Testis (tissue), 3 donors: ENCODE measurements around the gene CNTN4. TPM values are rescaled to one million over a fixed set of nuclear protein-coding genes. Genes with fewer than 3 reads are reported as not detected.
"Not testable (repeated sequence)": the region's sequence is repeated elsewhere in the genome, so short reads cannot be mapped to it uniquely, and the experiment has no call there.

Experiments used
- DNase-seq: peaks from one replicate; pipeline ENCODE4 v3.0.0-alpha.2; 2019
- H3K27ac ChIP-seq, 2 donors: fragments of 200-600 bp; sonication (generic); one replicate each; pipeline ENCODE4 v1.5.1; 2019
- H3K27me3 ChIP-seq: fragments of 200-600 bp; sonication (generic); one replicate; pipeline ENCODE4 v1.5.1; 2019
- H3K36me3 ChIP-seq: fragments of 200-600 bp; sonication (generic); one replicate; pipeline ENCODE4 v1.5.1; 2017; ENCODE audit warnings: low read depth; ENCODE audit errors: missing control alignments
- H3K4me1 ChIP-seq: fragments of 200-600 bp; sonication (generic); one replicate; pipeline ENCODE4 v1.5.1; 2019
- H3K4me3 ChIP-seq, 2 donors: fragments of 200-600 bp; sonication (generic); one replicate each; pipeline ENCODE4 v1.5.1; 2017 to 2019
- H3K9me3 ChIP-seq: fragments of 200-600 bp; sonication (generic); one replicate; pipeline ENCODE4 v1.5.1; 2017
- POLR2A ChIP-seq: fragments of 450-650 bp; IDR thresholded peaks from one replicate; pipeline ENCODE4 v1.6.1; 2017; ENCODE audit warnings: antibody characterized with exemption, mild to moderate bottlenecking, moderate library complexity
- WGBS, 2 donors: methylation state at CpG; one replicate each; pipeline ENCODE4 v1.1.5; 2018; 5-methylcytosine and 5-hydroxymethylcytosine counted together
- intact Hi-C: fragments of 100-400 bp; cut with DNase I; formaldehyde crosslinking; loops from one replicate; pipeline ENCODE4 v1.15.1; 2023; ENCODE audit warnings: low total_unique reads
- polyA plus RNA-seq: library from polyadenylated mRNA; stranded (reverse); fragments of 350-450 nt; fragmentation: Illumina TruSeq; extraction: RNeasy Lipid Tissue Mini Kit (QIAGEN cat#74804); gene quantifications from one replicate; pipeline ENCODE4 v1.2.3, GENCODE V29; 2014; ENCODE audit warnings: low read depth, low replicate concordance; ENCODE audit not compliant: insufficient read depth
- total RNA-seq, 2 donors: library from RNA; depleted of rRNA; stranded (reverse); fragments of >200 nt; gene quantifications; one replicate each; pipeline ENCODE4 v1.2.3, GENCODE V29; 2016
- TF ChIP-seq, protein P1 (sequence below), 3 experiments: fragments of 450-650 bp in 2 of 3; fragments of 200-600 bp in 1 of 3; sonication (generic) in 1 of 3; IDR thresholded peaks; one replicate each; pipeline ENCODE4 v1.5.1; 2016 to 2019; ENCODE audit warnings: antibody characterized with exemption in 3 of 3, mild to moderate bottlenecking in 2 of 3, moderate library complexity in 1 of 3

Gene CNTN4
- total and polyA plus RNA-seq, 3 donors from 2014 or later, result 10.4 to 37.7 (median 19.6) TPM

DNA sequence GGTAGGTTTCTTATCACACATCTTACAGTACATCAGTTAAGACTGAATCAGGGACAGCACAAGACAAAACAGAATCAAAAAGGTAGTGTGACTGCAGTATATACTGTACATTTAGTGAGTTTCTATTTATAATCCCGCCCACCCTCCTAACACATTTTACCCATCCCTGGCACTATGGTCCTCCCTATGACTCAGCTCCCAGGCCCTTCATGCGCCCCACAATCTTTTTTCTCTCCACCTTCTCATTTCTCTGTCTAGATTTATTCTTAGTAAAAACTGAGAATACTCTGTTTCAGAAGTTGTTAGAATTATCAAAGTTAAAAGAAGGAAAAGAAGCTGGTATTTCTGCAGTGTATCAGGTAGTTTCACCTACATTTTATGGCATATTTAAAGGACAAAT, 427.3 kb downstream of the CNTN4 start:
- WGBS, 2 donors, result 87 to 94% methylated on average over 2 of the region's 2 CpGs
- no peak for DNase-seq
- TF ChIP-seq, protein P1, sequence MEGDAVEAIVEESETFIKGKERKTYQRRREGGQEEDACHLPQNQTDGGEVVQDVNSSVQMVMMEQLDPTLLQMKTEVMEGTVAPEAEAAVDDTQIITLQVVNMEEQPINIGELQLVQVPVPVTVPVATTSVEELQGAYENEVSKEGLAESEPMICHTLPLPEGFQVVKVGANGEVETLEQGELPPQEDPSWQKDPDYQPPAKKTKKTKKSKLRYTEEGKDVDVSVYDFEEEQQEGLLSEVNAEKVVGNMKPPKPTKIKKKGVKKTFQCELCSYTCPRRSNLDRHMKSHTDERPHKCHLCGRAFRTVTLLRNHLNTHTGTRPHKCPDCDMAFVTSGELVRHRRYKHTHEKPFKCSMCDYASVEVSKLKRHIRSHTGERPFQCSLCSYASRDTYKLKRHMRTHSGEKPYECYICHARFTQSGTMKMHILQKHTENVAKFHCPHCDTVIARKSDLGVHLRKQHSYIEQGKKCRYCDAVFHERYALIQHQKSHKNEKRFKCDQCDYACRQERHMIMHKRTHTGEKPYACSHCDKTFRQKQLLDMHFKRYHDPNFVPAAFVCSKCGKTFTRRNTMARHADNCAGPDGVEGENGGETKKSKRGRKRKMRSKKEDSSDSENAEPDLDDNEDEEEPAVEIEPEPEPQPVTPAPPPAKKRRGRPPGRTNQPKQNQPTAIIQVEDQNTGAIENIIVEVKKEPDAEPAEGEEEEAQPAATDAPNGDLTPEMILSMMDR (IDR thresholded peaks at IDR 0.05), result no peak
- TF ChIP-seq POLR2A, result no peak
- H3K4me1 ChIP-seq, result no peaks in the 10 kb centered on the region
- no peak overlapping the region for H3K27ac ChIP-seq
- no peaks in the 10 kb centered on the region for H3K9me3 ChIP-seq
- no peak overlapping the region for H3K4me3 ChIP-seq
- H3K36me3 ChIP-seq, result no peaks in the 10 kb centered on the region
- no peaks in the 10 kb centered on the region for H3K27me3 ChIP-seq
- intact Hi-C loops, result no loop called here

DNA sequence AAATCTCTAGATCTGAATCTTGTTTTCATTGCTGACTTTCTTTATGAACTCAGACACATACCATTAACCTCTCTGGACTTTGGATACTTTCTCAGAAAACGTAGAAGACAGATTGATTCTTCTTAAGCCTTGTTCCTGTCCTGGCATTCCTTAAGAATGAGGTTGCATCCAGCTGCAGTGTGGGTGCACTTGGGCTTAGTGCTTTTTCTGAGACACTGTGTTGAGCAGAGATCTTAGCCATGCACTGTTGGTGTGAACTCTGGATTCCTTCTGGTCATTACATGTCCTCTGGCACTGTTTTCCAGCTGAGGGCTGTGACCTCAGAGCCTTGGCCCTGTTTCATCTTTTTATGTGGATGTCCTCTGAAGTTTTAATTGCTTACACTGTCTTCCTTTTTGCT, 428.3 kb downstream of the CNTN4 start:
- DNase-seq, result no peak
- Histone ChIP-seq H3K36me3 (no peaks in the 10 kb centered on the region), H3K27ac (no peak overlapping the region), H3K27me3 (no peaks in the 10 kb centered on the region), H3K4me1 (no peaks in the 10 kb centered on the region), H3K4me3 (no peak overlapping the region), H3K9me3 (no peaks in the 10 kb centered on the region)
- TF ChIP-seq, protein P1 (IDR thresholded peaks at IDR 0.05), result no peak
- intact Hi-C loops, result no loop called here
- WGBS, 2 donors, result 31 to 42% methylated on average over 1 of the region's 1 CpG

DNA sequence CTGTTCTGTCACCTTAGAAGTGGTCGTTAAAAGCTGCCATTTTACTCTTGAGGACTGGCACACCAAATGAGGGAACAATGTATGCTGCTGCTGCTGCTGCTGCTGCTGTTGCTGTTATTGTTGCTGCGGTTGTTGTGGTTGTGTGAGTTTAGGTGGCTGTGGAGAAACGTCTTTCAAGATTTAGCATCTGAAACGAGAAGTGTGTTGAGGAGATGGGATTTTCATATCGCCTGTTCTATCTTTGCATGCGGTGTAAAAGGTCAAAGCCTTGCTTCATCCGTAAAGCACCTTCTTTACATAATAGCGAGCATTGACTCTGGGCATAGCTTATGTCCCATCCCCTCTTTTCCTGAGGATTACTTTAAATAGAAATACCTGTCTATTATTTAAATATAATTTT, 428.7 kb downstream of the CNTN4 start:
- H3K27ac ChIP-seq, H3K27me3 ChIP-seq, H3K36me3 ChIP-seq, H3K9me3 ChIP-seq, H3K4me3 ChIP-seq, H3K4me1 ChIP-seq, intact Hi-C loops, DNase-seq: not testable (repeated sequence)
- WGBS, 2 donors, result 58 to 64% methylated on average over 6 to 8 of the region's 8 CpGs

DNA sequence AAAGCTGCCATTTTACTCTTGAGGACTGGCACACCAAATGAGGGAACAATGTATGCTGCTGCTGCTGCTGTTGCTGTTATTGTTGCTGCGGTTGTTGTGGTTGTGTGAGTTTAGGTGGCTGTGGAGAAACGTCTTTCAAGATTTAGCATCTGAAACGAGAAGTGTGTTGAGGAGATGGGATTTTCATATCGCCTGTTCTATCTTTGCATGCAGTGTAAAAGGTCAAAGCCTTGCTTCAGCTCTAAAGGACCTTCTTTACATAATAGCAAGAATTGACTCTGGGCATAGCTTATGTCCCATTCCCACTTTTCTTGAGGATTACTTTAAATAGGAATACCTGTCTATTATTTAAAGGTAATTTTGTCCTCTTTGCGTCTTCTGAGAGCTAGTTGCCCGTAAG, 436.1 kb downstream of the CNTN4 start:
- H3K4me3 ChIP-seq, H3K9me3 ChIP-seq, H3K27me3 ChIP-seq, DNase-seq, H3K27ac ChIP-seq, intact Hi-C loops, H3K4me1 ChIP-seq, H3K36me3 ChIP-seq: not testable (repeated sequence)
- 86 to 87% methylated on average over 5 to 6 of the region's 6 CpGs for WGBS, 2 donors

DNA sequence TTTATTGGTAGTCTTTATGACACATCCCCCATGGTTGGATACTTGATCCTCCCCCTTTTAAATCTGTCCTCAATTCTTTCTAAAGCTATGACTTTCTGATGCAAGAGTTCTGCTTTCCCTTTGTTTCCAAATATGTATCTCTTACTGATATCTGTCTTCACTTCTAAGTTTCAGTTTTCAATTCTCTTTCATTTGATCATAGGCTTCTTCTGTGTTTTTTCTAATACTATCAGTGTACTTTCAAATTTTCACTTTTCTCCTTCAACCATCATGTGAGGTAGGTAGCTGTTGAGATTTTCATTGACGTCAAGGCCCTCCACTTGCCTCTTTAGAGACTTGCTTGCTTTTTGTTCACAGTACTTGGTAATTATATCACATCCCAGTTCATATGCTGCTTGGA, 436.5 kb downstream of the CNTN4 start:
- H3K4me3 ChIP-seq, result no peak overlapping the region
- intact Hi-C loops, result no loop called here
- DNase-seq, result no peak
- 89 to 95% methylated on average over 1 of the region's 1 CpG for WGBS, 2 donors
- H3K36me3 ChIP-seq, result no peaks in the 10 kb centered on the region
- H3K27me3 ChIP-seq, result no peaks in the 10 kb centered on the region
- no peak overlapping the region for H3K27ac ChIP-seq
- no peaks in the 10 kb centered on the region for H3K9me3 ChIP-seq
- no peak for TF ChIP-seq POLR2A
- TF ChIP-seq, protein P1 (IDR thresholded peaks at IDR 0.05), result no peak
- H3K4me1 ChIP-seq, result no peaks in the 10 kb centered on the region

DNA sequence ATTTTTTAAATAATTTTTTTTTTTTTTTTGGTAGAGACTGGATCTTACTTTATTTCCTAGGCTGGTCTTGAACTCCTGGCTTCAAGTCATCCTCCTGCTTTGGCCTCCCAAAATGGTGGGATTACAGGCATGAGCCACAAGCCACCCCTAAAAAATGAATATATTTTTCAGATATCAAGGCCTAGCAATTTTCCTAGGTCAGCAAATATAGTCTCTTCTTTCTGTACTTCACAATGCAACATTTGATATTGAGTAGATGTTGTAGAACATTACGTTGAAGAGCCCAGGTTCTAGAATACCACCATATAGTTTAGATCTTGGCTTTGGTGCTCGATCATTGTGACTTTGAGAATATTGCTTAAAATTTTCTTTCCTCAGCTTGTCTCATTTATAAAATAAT, 437.9 kb downstream of the CNTN4 start:
- WGBS, 2 donors, result 89 to 90% methylated on average over 2 of the region's 2 CpGs
- Histone ChIP-seq H3K27ac (no peak overlapping the region), H3K4me3 (no peak overlapping the region), H3K36me3 (no peaks in the 10 kb centered on the region), H3K4me1 (no peaks in the 10 kb centered on the region), H3K9me3 (no peaks in the 10 kb centered on the region), H3K27me3 (no peaks in the 10 kb centered on the region)
- intact Hi-C loops, result no loop called here
- DNase-seq, result no peak
- TF ChIP-seq POLR2A, result no peak
- TF ChIP-seq, protein P1 (IDR thresholded peaks at IDR 0.05), result no peak
